ENCODE measurements around the gene AOC3. TPM values are rescaled to one million over a fixed set of nuclear protein-coding genes. Genes with fewer than 3 reads are reported as not detected.

The AOC3 gene
- total RNA-seq, 1 experiment from 2014 or later = 2.8 TPM

DNA sequence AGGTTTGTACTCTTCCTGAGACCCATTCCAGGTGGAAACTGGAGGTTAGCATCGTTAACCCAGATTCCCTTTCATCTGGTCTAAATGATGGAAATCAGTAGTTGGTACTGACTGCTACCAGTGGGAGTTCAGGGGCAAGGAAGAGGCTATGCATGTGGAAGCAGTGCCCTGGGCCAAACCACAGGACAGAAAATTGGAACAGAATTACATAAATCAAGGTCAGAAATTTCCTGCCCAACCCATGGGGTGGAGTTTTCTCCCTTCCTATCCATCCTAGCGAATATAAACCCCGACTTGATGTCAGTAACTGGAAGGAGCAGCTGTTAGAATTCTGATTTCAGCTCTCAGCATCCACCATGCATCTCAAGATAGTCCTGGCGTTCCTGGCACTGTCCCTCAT, 6.7 kb upstream of the AOC3 start, which contains the start of gene AOC2:
TSS of gene AOC2 (plus strand) at position 310 of the 400 bp plus-strand sequence. CDS start at position 357, 47 bp downstream.
- H3K79me1 ChIP-seq (ENCODE audit: insufficient read depth, low read depth, low read length, poor library complexity, severe bottlenecking) = no peaks in the 10 kb centered on the region
- no peaks in the 10 kb centered on the region for H3K23me2 ChIP-seq (ENCODE audit: insufficient read length, low read depth, low read length, poor library complexity, severe bottlenecking)
- H3K4me3 Mint-ChIP-seq = no peak within 1 kb of the TSS; a peak in 1 of 5 replicates

More for the DNA sequence above, 6.7 kb upstream of the AOC3 start, which contains the start of gene AOC2:
- H3K27ac ChIP-seq (ENCODE audit: insufficient read length, low read depth, low read length) = no peak within 1 kb of the TSS
- Mint-ChIP-seq H3K36me3 (ENCODE audit: insufficient read depth in 1 of 3, low read depth in 3 of 3) (peaks cover 38 to 64% (median 55%) of the 10 kb centered on the region in 3 experiments; a peak in 6 of 7 replicates), H3K4me1 (0 out of 4 replicates have a peak, but pooled peaks cover 0 to 2% of the 10 kb centered on the region in 2 experiments), H3K27me3 (ENCODE audit: low read depth) (no peaks in the 10 kb centered on the region), H3K27ac (no peak within 1 kb of the TSS; a peak in 2 of 7 replicates), H3K9me3 (no peaks in the 10 kb centered on the region)
- TF ChIP-seq, protein P1, sequence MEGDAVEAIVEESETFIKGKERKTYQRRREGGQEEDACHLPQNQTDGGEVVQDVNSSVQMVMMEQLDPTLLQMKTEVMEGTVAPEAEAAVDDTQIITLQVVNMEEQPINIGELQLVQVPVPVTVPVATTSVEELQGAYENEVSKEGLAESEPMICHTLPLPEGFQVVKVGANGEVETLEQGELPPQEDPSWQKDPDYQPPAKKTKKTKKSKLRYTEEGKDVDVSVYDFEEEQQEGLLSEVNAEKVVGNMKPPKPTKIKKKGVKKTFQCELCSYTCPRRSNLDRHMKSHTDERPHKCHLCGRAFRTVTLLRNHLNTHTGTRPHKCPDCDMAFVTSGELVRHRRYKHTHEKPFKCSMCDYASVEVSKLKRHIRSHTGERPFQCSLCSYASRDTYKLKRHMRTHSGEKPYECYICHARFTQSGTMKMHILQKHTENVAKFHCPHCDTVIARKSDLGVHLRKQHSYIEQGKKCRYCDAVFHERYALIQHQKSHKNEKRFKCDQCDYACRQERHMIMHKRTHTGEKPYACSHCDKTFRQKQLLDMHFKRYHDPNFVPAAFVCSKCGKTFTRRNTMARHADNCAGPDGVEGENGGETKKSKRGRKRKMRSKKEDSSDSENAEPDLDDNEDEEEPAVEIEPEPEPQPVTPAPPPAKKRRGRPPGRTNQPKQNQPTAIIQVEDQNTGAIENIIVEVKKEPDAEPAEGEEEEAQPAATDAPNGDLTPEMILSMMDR (conservative IDR thresholded peaks at IDR 0.05) = no peak
- no peak within 1 kb of the TSS for H3K56ac ChIP-seq (ENCODE audit: insufficient read length, low read depth, low read length)
- WGBS (ENCODE audit: extremely low coverage, insufficient read length, low lambda C conversion rate) = no CpG with 5 or more reads among the region's 4 CpGs
- no peak within 1 kb of the TSS for H4K91ac ChIP-seq (ENCODE audit: insufficient read length, low read depth, low read length)
- H2BK120ac ChIP-seq (ENCODE audit: low read depth, low read length, poor library complexity, severe bottlenecking) = no peak within 1 kb of the TSS
- no peak for DNase-seq
- no peak within 1 kb of the TSS for H3K9ac ChIP-seq (ENCODE audit: extremely low read depth, insufficient read length, low read length)
- no peak within 1 kb of the TSS for H4K5ac ChIP-seq (ENCODE audit: insufficient read length, low read depth, low read length)
- H4K8ac ChIP-seq (replicated peaks; ENCODE audit: insufficient read length, low read depth, low read length) = no peak within 1 kb of the TSS
- H2BK20ac ChIP-seq (ENCODE audit: low read depth, low read length, poor library complexity, severe bottlenecking) = no peak within 1 kb of the TSS
- H3K18ac ChIP-seq (ENCODE audit: insufficient read length, low read depth, low read length) = no peak within 1 kb of the TSS
- H3K4me2 ChIP-seq (ENCODE audit: insufficient read depth, insufficient read length, low read length) = no peak within 1 kb of the TSS
- no peak within 1 kb of the TSS for H3K4ac ChIP-seq (ENCODE audit: low read depth, low read length)
- H2AK5ac ChIP-seq (ENCODE audit: insufficient read length, low read length) = no peak within 1 kb of the TSS
- no peak within 1 kb of the TSS for H2BK5ac ChIP-seq (ENCODE audit: insufficient read length, low read length)
- H3K9me3 ChIP-seq (ENCODE audit: control insufficient read depth, low read depth, low read length) = no peaks in the 10 kb centered on the region
- H2AFZ ChIP-seq (ENCODE audit: low read length) = no peak within 1 kb of the TSS
- no peak within 1 kb of the TSS for H3K23ac ChIP-seq (ENCODE audit: insufficient read length, low read depth, low read length)
- no peaks in the 10 kb centered on the region for H4K20me1 ChIP-seq (ENCODE audit: control insufficient read depth, insufficient read depth, insufficient read length)
- H2BK12ac ChIP-seq (ENCODE audit: insufficient read length, low read depth, low read length) = no peak within 1 kb of the TSS
- H3K27me3 ChIP-seq (ENCODE audit: insufficient read depth, low read length) = no peaks in the 10 kb centered on the region
- H3K14ac ChIP-seq (ENCODE audit: insufficient read depth, low read length) = no peak within 1 kb of the TSS
- H3K79me2 ChIP-seq (ENCODE audit: insufficient read depth, low read length) = no peaks in the 10 kb centered on the region
- H3K4me1 ChIP-seq (ENCODE audit: insufficient read depth, low read length) = no peaks in the 10 kb centered on the region
- no peak within 1 kb of the TSS for H2BK15ac ChIP-seq (ENCODE audit: low read depth, low read length)
- H3T11ph ChIP-seq (ENCODE audit: low read length) = no peak within 1 kb of the TSS

All from H9 (cell line).